HG02798 (cell line): ENCODE results near the gene RASSF5.
A peak's percentile ranks its signal among the peaks of the same experiment; 100 is the strongest.

Experiments used
- ATAC-seq: cut with Tn5 transposase; IDR thresholded peaks from one replicate; pipeline ENCODE4 v1.9.1; 2021; ENCODE audit warnings: mild to moderate bottlenecking; ENCODE audit not compliant: unreplicated experiment, poor library complexity

Gene RASSF5

DNA sequence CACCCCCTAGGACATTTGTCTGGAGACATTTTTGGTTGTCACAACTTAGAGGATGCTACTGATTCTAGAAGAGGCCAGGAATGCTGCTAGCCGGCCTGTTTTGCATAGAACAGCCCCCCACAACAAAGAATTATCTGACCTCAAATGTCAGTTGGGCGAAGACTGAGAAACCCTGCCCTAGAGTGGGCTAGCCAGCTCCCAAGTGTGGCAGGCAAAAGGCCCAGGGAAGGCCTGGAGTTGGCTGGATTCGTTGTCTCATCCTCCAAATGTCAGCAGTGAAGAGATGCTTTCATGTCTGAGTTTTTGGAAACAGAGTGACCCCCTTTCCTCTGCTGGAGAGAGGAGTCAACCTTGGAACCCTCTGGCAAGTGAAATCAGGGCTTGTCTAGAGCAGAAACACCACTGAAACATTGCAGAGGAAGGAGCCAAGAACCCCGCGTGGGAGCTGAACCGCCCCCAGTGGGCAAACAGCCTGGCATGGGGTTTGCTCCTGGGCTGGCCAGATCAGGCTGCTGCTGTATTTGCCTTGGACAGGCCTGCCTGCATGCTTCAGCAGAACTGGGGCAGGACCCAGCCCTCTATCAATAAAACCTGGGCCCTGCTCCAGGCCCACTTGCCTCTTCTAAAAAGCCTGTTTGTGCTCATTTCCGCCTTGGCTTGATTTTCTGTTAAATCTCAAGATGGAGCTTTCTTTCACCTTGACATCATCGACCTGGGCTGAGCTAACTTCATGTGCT lies 32.9 kb downstream of the RASSF5 start:
- ATAC-seq = no peak

DNA sequence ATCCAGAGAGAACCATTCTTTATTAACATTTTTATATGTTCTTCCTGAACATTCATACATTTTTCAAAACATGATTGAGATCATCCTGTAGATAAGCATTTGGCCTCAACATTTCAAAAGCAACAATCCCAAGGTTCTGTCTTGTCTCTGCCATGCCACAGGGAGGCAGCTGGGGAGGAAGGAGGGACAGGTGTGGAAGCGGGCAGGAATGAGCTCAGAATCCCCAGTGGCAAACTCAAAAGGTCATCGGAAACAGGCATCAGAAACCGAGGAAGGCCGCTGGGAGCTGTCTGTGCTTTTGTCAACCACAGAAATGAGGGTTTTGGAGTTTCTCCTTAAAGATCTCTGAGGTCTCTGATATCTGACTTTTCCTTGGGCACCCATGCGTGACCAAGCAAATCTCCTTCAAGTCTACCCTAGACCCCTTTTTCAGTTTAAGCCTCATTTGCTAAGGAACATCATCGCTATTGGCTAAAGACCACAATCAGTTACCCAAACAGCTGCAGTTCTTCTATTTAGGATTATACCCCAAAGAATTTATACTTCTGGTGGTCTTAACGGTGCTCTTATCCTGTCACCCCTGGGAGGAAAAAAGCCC lies 34.0 kb downstream of the RASSF5 start:
- ATAC-seq = no peak

DNA sequence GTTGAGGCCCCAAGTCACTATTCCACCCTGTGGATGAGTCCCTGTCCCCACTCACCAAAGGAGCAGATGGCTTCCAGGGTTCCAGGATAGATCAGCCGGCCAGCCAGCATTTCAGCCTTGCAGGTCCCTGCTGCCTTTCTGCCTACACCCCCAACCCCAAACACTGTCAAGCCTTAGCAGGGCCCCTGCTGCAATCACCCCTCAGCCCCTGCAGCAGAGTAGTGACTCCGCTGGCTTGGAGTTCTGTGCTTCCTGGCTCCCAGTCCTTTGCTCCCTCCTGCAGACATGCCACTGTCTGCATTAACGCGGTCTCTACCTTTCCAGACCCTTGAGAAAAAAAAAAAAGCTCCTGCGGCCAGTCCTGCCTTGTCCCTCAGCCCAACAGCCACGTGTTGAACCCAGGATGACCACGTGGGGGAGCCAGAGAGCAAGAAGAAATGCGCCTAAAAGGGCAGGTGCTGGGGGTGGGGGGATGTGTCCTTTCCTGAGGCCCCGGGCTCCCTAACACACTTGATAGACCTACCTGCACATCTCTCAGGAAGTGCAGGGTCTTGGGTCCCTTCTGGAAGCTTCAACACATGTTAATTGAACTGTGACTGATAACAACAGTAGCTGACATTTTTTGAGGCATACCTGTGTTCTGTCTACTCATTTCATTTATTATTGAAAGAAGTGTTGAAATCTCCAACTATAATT lies 37.4 kb downstream of the RASSF5 start:
- ATAC-seq = peak; percentile 60

DNA sequence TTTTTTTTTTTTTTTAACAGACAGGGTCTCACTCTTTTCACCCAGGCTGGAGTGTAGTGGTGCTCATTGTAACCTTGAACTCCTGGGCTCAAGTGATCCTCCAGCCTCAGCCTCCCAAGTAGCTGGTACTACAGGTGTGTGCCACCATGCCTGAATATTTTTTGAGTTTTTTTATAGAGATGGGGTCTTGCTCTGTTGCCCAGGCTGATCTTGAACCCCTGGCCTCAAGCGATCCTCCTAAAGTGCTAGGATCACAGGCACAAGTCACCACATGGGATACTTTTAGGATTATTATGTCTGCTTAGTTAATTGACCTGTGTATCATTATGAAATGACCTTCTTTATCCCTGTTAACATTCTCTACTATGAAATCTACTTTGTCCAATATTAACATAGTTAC lies 38.0 kb downstream of the RASSF5 start:
- ATAC-seq = no peak

DNA sequence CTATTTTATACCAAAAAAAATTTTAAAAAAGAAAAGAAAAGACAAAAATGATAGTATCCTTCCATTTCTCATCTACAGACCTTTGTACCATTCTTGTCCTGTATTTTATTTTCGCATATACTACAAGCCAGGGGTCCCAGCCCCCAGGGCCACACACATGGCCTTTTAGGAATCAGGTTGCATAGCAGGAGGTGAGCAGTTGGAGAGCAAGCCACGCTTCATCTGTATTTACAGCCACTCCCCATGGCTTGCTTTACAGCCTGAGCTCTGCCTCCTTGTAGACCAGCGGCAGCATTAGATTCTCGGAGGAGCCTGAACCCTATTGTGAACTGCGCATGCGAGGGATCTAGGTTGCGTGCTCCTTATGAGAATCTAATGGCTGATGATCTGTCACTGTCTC lies 39.8 kb downstream of the RASSF5 start:
- no peak for ATAC-seq

DNA sequence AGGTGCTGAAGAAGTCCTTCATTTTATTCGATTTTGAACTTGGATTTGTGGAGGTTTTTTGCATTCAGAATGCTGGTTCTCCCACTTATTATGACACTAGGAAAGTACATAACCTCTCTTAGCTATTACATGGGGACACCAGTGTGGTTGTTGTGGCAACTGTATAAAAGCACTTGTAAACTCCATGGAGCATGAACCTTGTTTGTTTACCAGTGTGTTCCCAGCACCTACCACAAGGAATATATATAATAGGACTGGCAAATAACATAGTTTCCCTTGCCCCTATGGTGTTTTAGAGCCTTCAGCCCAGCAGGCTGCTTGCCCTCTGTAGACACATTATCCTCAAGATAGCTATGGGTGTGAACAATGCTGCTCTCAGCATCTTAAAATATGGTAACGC lies 43.1 kb downstream of the RASSF5 start:
- no peak for ATAC-seq

DNA sequence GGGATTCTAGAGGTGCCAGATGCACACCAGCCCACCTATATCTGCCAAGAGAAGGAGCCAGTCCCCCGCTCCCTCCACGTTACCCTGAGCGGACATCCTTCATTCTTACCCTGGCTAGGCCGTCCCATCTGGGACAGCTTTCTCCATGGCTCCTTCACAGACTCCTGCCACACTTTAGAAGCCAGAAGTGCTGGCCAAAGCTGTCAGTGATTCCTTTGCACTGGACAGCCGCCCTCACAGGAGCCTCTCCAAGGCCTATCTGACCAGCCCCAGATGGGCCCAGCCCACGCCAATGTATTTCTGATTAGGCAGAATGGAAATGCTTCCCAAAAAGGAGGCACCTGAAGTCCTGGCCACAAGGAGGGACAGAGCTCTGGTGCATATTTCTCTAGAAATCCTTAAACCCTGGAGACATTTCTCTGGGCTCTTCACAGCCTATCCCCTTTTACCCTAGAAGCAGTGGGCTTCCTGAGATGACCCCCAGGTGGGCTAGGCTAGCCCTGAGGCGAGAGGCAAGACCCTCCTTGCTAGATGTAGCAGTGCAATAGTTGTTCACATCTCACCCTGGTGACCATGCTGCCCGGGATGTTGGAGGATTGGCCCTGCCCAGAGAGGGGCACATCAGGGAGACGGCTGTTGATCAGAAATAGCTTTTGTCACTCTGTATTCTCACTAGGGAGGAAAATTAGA lies 44.1 kb downstream of the RASSF5 start:
- ATAC-seq = no peak

DNA sequence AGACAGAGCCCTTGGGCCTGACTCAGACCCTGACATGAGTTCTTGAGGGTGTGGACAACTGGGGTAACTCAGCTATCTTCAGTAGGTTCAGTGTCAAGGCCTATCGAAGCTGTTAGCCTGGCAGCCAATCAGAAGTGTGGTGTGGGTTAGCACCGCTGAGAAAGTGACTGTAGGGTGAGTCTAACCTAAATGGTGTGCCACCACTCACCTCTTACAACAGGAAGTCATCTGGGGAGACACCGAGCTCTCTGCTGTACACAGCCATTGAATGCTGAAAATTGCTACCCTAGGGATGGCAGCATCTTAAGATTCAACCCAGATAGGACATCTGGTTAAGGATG lies 44.6 kb downstream of the RASSF5 start:
- ATAC-seq = no peak

DNA sequence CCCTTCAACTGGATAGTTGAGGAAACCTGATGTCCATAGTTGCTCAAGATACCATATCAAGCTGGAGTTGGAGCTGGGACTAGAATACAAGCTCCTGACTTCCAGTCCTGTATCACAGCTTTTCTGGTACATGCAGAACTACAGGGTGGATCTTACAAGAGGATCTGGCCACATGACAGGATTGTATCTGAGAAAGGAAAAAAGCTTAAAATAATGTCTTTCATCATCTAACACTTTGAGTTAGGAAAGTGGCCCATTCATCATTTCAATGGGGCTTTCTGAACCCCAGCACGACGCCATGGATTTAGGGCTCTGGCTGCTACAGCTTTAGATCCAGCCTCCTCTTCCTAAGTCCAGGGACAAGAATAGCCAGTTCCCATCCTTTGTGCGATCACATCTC lies 46.9 kb downstream of the RASSF5 start:
- no peak for ATAC-seq

DNA sequence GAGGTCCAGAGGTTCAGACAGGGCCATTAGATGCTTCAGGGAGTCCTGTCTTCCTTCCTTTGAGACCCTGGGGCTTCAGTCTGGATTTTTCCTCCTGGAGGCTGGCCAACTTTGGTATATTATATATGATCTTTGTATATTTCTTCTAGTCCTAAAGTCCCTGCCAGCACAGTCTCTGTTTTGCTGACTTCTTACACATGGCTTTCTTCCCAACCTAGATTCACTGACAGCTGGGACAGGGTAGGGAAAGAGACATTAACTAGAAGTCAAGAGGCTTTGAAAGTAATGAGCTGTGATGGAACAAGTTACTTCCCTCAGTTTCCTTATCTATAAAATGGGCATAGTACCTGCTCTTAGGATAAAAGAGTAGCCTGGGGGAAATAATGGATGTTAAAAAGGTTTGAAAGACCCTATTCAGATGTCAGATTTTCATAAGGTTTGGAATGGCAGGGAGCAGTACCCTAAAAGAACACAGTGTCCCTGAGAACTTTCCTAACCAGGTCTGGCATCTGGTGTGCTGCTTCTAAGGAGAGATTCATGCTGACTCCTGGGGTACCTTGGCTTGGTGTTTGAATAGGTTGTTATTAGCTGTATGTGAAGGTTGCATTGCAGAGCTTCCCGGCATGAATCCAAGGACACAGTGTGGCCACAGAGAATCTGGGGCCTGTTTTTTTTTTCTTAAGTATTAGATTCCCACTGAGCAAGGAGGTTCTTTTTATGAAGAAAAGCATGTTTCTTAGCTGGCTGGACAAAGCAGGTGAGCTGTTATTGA lies 47.6 kb downstream of the RASSF5 start:
- ATAC-seq = no peak

DNA sequence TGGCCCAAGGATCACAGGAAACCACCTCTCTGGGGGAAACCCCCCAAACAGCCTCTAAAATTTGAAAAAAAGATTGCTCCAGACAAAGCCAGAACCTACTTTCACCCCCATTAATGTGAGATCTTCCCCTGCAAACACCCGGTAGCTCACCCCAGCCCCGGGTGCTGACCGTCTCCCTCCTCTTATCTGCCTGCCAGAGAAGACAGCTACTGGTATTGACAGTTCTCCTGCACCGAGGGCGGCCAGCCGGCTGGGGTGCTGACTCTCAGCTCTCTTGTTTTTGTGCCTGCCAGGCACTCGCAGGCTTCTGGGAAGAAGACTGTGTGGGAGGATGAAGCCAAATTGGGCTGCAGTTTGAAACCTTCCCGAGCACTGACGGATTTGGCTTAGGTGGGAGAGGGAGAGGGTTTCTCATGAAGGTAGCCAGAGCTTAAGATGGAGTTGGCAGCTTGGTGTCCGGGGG lies 48.2 kb downstream of the RASSF5 start:
- ATAC-seq = no peak

DNA sequence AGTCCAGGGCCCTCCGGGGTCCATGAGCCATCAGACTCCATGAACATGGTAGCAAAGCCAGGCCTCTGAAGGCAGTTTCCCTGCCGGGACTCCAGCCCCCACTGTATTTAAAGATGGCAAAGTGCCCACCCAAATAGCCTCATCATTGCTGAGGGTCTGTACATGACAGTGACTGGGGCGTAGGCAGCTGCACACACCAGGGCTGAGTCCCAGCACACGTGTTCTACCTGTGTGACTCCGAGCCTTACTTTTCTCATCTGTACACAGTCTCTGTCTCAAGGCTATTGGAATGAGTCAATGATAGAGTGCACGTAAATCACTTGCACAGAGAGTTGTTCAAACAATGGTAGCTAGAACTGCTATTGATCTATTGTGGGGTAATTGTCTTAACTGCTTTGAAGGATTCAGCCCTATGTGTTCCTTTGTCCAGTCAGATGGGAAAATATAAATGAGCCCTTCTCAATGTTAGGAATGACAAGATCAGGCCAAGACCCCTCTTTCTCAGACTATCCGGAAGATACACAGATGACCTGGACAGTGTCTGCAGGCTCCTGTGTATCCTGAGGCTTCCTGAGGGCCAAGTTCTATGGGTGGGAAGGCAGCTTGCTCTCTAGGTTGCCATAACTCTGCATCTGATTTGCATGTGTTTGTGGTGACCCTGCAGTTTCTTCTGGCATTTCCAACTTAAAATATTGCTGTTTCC lies 48.9 kb downstream of the RASSF5 start:
- ATAC-seq = no peak

DNA sequence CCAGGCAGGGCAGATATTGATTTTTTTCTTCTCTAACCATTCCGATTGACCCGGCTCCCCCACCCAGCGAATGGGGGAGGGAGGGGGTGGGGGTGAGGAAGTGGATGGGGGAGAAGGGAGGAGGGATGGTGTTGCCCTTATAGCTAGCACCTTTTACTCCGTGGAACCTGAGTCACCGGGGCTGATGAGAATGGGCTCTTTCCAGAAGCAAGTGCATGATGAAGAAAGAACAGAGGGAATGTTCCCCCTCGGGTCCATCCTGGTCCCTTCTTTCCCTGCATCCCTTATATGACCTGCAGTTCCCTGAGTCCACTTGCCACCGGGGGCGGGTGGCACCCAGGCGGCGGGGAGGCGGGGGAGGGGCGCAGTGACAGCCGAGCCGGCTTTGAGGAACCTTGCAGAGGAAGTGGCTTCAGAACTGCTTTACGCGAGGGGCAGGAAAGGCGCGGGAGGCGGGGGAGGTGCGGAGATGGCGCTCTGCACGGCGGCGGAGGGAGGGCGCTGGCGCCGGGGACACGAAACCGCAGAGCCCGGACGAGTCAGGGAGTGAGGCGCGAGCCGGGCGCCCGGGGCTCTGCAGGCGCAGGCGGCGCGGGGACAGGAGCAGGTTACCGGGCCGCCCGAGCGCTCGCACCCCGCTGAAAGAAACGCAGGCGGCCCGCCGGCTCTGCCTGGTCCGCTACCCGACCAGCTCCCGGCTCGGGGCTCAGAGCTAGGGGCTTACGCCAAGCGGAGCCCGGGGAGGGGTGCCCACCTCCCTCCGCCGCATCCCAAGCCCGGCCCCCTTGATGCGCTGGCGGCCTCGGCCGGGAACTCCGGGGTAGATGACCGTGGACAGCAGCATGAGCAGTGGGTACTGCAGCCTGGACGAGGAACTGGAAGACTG lies 49.7 kb downstream of the RASSF5 start:
- peak; percentile 54 for ATAC-seq

DNA sequence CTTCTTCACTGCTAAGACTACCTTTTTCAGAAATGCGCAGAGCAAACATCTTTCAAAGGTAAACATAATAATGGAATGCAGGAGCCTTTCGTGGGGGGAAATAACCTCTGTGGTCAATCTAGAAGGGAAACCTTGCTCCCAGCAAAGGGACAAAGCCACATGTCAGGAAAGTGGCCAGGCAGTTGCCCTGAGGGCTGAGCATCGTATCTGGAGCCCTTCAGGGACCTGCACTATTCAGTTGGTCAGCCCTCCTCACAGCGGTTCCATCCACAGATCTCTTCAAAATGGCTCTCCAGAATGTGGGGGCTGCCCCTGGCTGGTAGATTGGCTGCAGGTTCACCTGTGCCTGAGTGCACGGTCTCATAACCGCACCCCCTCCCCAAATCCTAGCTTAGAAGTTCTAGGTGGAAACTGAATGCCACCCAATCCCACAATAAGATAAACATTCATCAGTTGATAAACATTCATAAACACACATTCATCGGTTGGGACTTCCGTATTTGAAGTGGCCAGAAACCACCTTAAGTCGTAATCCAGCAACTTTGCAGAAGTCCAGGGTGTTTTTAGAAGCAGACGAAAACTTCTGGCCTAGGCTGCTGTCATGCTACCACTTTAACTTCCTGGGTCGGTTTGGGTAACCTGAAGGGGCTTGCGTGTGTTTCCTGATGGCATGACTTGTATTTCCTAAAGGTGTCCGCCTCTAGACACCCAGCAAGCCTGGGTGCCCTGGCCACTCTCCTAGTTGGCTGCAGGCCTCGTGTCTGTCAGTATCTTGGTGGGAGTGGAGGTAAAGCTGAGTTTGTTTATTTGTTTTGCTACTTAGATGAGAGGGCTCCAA lies 50.5 kb downstream of the RASSF5 start:
- ATAC-seq = no peak

DNA sequence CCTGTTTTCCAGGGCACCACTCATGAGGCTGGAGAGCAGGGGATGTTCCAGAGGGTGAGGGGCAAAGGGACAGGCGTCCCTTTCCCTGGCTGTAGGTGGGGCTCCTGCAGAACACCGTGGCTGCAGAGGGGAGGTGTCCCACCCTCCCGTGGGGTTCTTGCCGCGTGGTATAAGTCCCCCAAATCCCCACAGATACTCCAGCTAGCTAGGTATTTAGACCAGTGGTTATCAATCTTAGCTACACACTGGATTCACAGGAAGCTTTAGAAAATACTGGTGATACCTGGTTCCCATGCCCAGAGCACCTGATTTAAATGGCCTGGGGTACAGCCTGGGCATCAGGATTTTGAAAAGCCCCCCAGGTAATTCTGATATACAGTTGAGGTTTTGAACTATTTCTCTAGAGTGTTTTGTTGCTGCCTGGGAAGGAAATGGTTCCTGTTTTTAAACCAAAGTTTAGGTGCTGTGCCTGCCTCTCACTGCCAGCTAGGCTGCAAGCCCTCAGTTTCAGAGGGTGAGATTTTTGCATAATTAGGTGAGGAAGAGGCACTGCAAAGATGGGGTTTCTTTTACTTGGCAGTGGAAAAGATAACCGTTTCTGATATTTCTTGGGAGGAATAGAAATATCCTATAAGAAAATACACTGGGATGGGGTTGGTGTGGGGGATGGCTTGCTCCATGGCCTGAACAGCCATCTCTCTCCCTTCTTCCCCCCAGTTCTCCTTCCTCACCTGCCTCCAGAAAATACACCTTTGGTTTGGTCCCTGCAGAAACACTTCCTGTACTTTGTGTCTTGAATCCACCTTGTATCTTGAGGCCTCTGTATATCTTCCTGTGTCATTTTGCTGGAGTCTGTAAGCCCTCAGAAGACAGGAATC lies 51.7 kb downstream of the RASSF5 start:
- ATAC-seq = no peak

DNA sequence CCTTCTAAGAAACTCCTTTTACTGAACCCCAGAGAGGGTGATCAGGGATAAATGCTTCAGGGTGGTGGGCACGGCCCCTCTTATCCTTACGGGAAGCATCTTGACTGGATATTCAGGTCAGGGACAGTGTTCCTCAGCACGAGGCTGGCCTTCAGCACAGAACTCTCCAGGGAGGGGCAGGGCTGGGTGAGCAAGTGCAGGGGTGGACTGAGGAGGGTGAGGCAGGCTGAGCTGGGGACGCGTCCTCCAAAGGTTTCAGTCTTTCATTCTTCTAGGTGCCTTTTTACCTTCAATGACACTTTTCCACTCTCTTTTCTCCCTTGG lies 52.3 kb downstream of the RASSF5 start:
- ATAC-seq = no peak

DNA sequence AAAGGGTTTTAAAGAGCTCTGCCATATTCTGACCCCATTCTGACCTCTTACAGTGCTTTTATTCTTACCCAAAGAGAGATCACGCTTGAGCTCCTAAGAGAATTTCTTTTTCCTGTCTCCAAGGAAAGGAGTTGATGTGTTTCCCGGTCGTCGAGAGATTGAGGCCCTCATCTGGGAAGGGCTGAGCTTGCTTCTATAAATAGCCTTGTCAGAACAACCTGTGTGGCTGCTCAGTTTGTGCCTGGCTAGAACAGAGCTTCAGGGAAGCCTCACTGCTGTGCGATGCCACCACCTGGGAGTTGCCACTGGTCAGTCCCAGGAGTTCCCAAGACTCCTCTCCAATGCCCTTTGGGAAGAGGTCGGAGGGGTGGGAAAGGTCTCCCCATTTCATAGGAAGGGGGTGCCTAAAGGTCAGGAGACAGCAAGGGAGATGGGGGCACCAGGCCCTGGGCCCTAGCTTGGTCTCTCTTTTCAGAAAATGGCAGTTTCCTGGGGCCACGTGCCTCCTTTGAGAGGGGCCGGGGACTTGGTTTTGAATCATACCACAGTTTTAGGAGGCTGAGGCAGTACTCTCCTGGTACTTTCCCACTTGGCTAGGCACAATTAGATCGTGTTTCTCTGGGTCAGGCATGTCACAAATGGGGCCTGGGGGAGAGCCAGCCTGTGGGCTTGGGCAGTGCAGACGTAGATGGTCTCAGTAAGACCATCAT lies 52.8 kb downstream of the RASSF5 start:
- no peak for ATAC-seq
